HUES64 (cell line): ENCODE measurements around the gene APOA4.

Experiments used
- H3K27ac ChIP-seq: 2 replicates; pipeline ENCODE4 v1.7.0; 2013; ENCODE audit warnings: low read depth, low read length, inconsistent platforms
- H3K27me3 ChIP-seq: 2 replicates; pipeline ENCODE4 v1.6.1; 2013; ENCODE audit warnings: mild to moderate bottlenecking, low read length; ENCODE audit not compliant: insufficient read depth
- H3K36me3 ChIP-seq: 2 replicates; pipeline ENCODE4 v1.6.1; 2013; ENCODE audit warnings: mild to moderate bottlenecking, low read length; ENCODE audit not compliant: insufficient read depth
- H3K4me1 ChIP-seq: 2 replicates; pipeline ENCODE4 v1.6.1; 2013; ENCODE audit warnings: mild to moderate bottlenecking, low read length, moderate library complexity; ENCODE audit not compliant: insufficient read depth
- H3K4me3 ChIP-seq: 2 replicates; pipeline ENCODE4 v1.5.1; 2013; ENCODE audit warnings: mild to moderate bottlenecking, low read length, moderate library complexity
- H3K9ac ChIP-seq: 2 replicates; pipeline ENCODE4 v1.6.1; 2013; ENCODE audit warnings: mild to moderate bottlenecking, low read depth, low read length
- H3K9me3 ChIP-seq: 2 replicates; pipeline ENCODE4 v1.6.1; 2013; ENCODE audit warnings: low read depth, low read length; ENCODE audit not compliant: insufficient read depth
- WGBS: fragments of 150-250, 120-280 bp; methylation state at CpG from one replicate; pipeline ENCODE4 v1.1.7; 2013; ENCODE audit warnings: missing lambda C conversion rate; 5-methylcytosine and 5-hydroxymethylcytosine counted together

APOA4 gene

DNA sequence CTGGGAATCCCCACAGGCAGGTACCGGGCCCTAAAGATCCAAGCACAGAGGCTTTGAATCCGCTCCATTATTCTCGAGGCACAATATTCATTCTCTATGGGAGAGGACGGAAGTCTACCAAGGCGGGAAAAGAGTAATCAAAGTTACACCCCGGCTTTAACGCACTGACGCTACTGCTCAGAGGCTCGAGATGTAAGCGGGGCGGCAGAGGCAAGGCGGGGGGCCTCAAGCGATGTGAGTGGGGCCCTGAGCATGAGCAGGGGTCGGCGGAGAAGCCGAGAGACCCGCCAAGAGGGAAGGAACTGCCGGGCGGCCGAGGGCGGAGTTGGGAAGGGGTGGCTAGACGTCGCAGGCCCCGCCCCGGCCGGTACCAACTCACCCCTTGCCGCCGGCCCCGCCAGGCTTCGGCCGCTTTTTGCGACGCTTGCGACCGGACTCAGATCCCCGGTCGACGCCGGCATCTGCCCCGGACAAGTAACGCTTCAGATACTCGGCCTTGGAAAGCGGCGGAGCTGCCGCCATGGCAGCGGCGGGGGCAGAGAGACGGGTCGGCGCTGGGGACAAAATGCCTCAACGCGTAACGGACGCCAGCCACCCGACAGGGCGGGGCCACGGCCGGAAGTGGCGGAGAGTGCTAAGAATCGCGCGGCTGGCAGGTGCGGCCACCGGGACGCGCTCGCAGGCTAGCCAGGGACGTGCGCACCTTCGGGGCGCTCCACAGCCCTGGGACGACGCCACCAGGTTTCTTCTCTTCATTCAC lies 50.5 kb downstream of the APOA4 start, which contains the start of gene BUD13:
TSS of gene BUD13 (minus strand) at position 545 of the 760 bp plus-strand sequence. CDS start at position 522, 23 bp downstream.
- under 1% methylated on average over 73 of the region's 73 CpGs for WGBS
- Histone ChIP-seq H3K36me3 (peaks cover 41% of the 10 kb centered on the region), H3K27ac (peak within 1 kb of the TSS; percentile 98), H3K9me3 (no peaks in the 10 kb centered on the region), H3K27me3 (no peaks in the 10 kb centered on the region), H3K4me1 (peaks cover 18% of the 10 kb centered on the region), H3K4me3 (peak within 1 kb of the TSS; percentile 97), H3K9ac (peak within 1 kb of the TSS; percentile 93)

DNA sequence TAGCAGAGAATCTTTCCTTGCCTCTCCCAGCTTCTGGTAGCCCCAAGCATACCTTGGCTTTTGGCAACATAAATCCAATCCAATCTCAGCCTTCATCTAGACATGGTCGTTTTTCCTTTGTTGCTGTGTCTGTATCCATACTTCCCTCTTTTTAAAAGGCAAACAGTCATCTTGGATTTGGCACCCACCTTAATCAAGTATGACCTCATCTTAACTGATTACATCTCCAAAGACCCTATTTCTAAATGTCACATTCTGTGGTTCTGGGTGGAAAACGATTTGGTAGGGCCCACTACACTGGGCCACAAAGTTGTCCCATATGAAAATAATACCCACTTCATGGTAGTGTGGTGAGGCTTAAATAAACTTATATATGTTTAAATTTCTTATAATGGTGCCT lies 51.2 kb downstream of the APOA4 start:
- peak overlapping the region; percentile 97 for H3K4me3 ChIP-seq
- peaks cover 18% of the 10 kb centered on the region for H3K4me1 ChIP-seq
- no peaks in the 10 kb centered on the region for H3K9me3 ChIP-seq
- peaks cover 37% of the 10 kb centered on the region for H3K36me3 ChIP-seq
- H3K9ac ChIP-seq = peak overlapping the region; percentile 93
- peak overlapping the region; percentile 98 for H3K27ac ChIP-seq
- WGBS = 37% methylated on average over 1 of the region's 2 CpGs
- no peaks in the 10 kb centered on the region for H3K27me3 ChIP-seq
